Measurements from ENCODE around the gene PFDN1. TPM values are rescaled to one million over a fixed set of nuclear protein-coding genes. Genes with fewer than 3 reads are reported as not detected.

Gene PFDN1
- total and polyA plus RNA-seq, 4 donors = 14.0 to 30.8 (median 20.7) TPM

GRCh38 chr5:140342287-140342686, 39.4 kb upstream of the PFDN1 start:
- 73% methylated on average over 6 of the region's 6 CpGs for WGBS
- Histone ChIP-seq H3K36me3 (ENCODE audit: control insufficient read depth in 4 of 4, insufficient read depth in 3 of 4, low read depth in 1 of 4, low read length in 3 of 4) (no peaks in the 10 kb centered on the region), H3K27me3 (ENCODE audit: control insufficient read depth in 4 of 4, insufficient read depth in 4 of 4, low read length in 3 of 4) (no peaks in the 10 kb centered on the region), H3K9me3 (ENCODE audit: control insufficient read depth in 4 of 4, low read length in 3 of 4) (no peaks in the 10 kb centered on the region), H3K4me3 (ENCODE audit: low read depth in 1 of 3, low read length in 3 of 3) (no peak overlapping the region), H3K4me1 (ENCODE audit: control insufficient read depth in 4 of 4, insufficient read depth in 4 of 4, low read length in 3 of 4) (peaks cover 0 to 11% (median 8%) of the 10 kb centered on the region in 4 donors), H3K27ac (ENCODE audit: low read depth in 1 of 2, low read length in 2 of 2) (no peak overlapping the region), H3K9ac (ENCODE audit: low read depth in 1 of 2, low read length in 2 of 2) (no peak overlapping the region)
- no peak for TF ChIP-seq FOXA1 (IDR thresholded peaks at IDR 0.05)
- peak; percentile 15 for TF ChIP-seq SP1 (IDR thresholded peaks at IDR 0.05)
- no peak for TF ChIP-seq CTCF (IDR thresholded peaks at IDR 0.05; ENCODE audit: low read depth, low read length, missing input control)
- no peak for TF ChIP-seq REST (IDR thresholded peaks at IDR 0.05)
- no peak for TF ChIP-seq ATF3 (IDR thresholded peaks at IDR 0.05)
- TF ChIP-seq JUND (IDR thresholded peaks at IDR 0.05) = no peak
- TF ChIP-seq EGR1 (IDR thresholded peaks at IDR 0.05; ENCODE audit: low read depth in 2 of 2) = no peak
- TF ChIP-seq ZBTB33 (IDR thresholded peaks at IDR 0.05) = no peak
- TF ChIP-seq HNF4G (IDR thresholded peaks at IDR 0.05) = no peak
- no peak for TF ChIP-seq YY1 (IDR thresholded peaks at IDR 0.05)
- no peak for TF ChIP-seq TAF1 (conservative IDR thresholded peaks at IDR 0.05)
- TF ChIP-seq RAD21 (IDR thresholded peaks at IDR 0.05) = peak in 1 of 2 donors; percentile 4
- no peak for TF ChIP-seq FOXA2 (IDR thresholded peaks at IDR 0.05)
- no peak for TF ChIP-seq NR2F2 (IDR thresholded peaks at IDR 0.05)
- no peak for TF ChIP-seq HNF4A (conservative IDR thresholded peaks at IDR 0.05)
- peak in 1 of 2 donors; percentile 9 for TF ChIP-seq RXRA (IDR thresholded peaks at IDR 0.05)
- TF ChIP-seq MAX (IDR thresholded peaks at IDR 0.05) = peak; percentile 34
- peak; percentile 47 to 54 for TF ChIP-seq GABPA (IDR thresholded peaks at IDR 0.05 in 1 of 2, conservative IDR thresholded peaks at IDR 0.05 in 1 of 2)
- DNase-seq (ENCODE audit: low spot score) = no peak
